NB4 (cell line): ENCODE measurements around the gene TNS4.

Experiments used
- CTCF ChIP-seq: IDR thresholded peaks from one replicate; pipeline ENCODE4 v1.5.1; 2012; ENCODE audit warnings: low read depth, low read length
- TF ChIP-seq, protein P1 (sequence below): IDR thresholded peaks from 2 replicates; pipeline ENCODE4 v1.6.1; 2011; ENCODE audit warnings: low read depth, low read length

GRCh38 chr17:40478486-40478885 is 22.9 kb downstream of the TNS4 start:
- no peak for TF ChIP-seq CTCF
- TF ChIP-seq, protein P1, sequence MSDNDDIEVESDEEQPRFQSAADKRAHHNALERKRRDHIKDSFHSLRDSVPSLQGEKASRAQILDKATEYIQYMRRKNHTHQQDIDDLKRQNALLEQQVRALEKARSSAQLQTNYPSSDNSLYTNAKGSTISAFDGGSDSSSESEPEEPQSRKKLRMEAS: no peak
